ENCODE data around the gene TAF6. TPM values are rescaled to one million over a fixed set of nuclear protein-coding genes. Genes with fewer than 3 reads are reported as not detected.

The TAF6 gene
- total and polyA plus RNA-seq, 9 of the 15 experiments (the other 6 are each of a cell fraction or from before 2014, with no cell fraction given) = 0.78 to 78.7 (median 21.3) TPM

DNA sequence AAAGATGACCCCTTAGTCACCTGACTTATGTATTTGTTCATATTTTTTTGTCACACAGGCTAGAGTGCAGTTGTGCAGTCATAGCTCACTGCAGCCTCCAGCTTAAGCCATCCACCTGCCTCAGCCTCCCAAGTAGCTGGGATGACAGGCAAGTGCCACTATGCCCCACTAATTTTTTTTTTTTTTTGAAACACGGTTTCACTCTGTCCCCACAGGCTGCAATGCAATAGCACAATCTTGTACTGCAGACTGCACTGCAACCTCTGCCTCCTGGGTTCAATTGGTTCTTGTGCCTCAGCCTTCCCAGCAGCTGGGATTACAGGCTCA is 9.4 kb upstream of the TAF6 start:
- Histone ChIP-seq H3K9ac (ENCODE audit: insufficient read depth in 1 of 2, low read depth in 2 of 2, low read length in 2 of 2) (no peak overlapping the region), H3K27ac (ENCODE audit: extremely low read depth, low read depth, low read length) (no peak overlapping the region), H2AFZ (ENCODE audit: low read depth, low read length) (no peak overlapping the region), H3K4me3 (no peak overlapping the region), H4K20me1 (replicated peaks; ENCODE audit: control insufficient read depth, insufficient read depth, low read length) (no peaks in the 10 kb centered on the region), H3K36me3 (ENCODE audit: control insufficient read depth, insufficient read depth, low read length) (no peaks in the 10 kb centered on the region), H3K79me2 (ENCODE audit: control insufficient read depth, insufficient read depth, low read length) (peaks cover 22% of the 10 kb centered on the region), H3K9me3 (replicated peaks; ENCODE audit: control insufficient read depth, insufficient read depth, low read depth, low read length) (no peaks in the 10 kb centered on the region), H3K27me3 (ENCODE audit: control insufficient read depth in 2 of 2, insufficient read depth in 2 of 2, low read length in 2 of 2) (no peaks in the 10 kb centered on the region; a peak in 1 of 5 replicates), H3K4me2 (ENCODE audit: insufficient read depth, low read length) (no peak overlapping the region), H3K9me1 (ENCODE audit: control insufficient read depth, insufficient read depth, low read length) (no peaks in the 10 kb centered on the region), H3K4me1 (replicated peaks in 1 of 2; ENCODE audit: control insufficient read depth in 2 of 2, insufficient read depth in 2 of 2, low read length in 2 of 2) (peaks cover 28 to 46% of the 10 kb centered on the region in 2 experiments)
- no peak for FAIRE-seq
- WGBS (ENCODE audit: insufficient coverage, low coverage, missing lambda C conversion rate) = 38% methylated on average over 1 of the region's 1 CpG
- ChIA-PET POLR2A (interaction anchor here (0.6 to 1.9 kb wide), 8 partner anchors 10 to 584 kb away, joined by 3 to 7 read pairs (median 3); partner anchors contain the start of gene LAMTOR4), CTCF (ENCODE audit: low intra/inter-chr PET ratio) (interaction anchor here (0.9 kb wide), 1 partner anchor 215 kb away, joined by 3 read pairs; no protein-coding TSS in a partner anchor)
- no peak for DNase-seq (ENCODE audit: extremely low read depth in 1 of 4, low spot score in 3 of 4)
- intact Hi-C loops (cut with micrococcal nuclease) (loop anchor here (5.0 kb wide), 2 partner anchors 81 to 151 kb away; partner anchors contain the start of genes AZGP1 and ZSCAN21), in situ Hi-C loops (cut with MboI) (loop anchor here (5.0 kb wide), 2 partner anchors 136 to 211 kb away; partner anchors contain the start of gene TRIM4)
- TF ChIP-seq GATAD2B (IDR thresholded peaks at IDR 0.05; ENCODE audit: borderline replicate concordance) (no peak), DIDO1 (tag; IDR thresholded peaks at IDR 0.05; ENCODE audit: low read depth) (no peak)
- no peak for ATAC-seq
- no TSS peak for BruUV-seq (replicated peaks)

DNA sequence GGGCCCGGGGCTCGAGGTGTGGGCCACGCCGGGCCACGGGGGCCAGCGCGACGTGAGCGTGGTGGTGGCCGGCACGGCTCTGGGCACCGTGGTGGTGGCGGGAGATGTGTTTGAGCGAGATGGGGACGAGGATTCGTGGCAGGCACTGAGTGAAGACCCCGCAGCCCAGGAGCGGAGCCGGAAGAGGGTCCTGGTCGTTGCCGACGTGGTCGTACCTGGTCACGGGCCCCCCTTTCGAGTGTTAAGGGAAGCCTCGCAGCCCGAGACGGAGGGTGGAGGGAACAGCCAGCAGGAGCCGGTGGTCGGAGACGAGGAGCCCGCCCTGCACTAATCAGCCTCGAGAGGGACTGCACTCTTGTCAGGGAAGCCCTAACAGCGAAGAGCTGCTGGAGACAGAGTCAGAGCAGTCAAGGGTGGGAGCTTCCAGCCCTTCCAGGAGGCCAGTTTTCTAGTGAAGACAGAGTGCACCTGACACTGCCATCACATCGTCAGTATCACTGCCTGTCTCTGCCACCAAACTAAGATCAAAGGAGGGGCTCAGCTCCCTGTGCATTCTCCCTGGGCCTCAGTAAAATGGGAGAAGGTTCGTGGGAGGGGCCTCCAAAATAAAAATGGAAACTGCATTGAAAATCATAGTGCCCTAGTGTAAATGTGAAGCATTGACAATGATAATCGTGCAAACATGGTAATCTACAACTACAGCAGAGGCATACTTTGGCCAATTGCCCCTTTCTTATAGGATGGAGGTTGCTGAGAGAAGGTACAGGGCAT is 8.9 kb upstream of the TAF6 start:
- Histone ChIP-seq H2AFZ (ENCODE audit: low read depth, low read length) (peak overlapping the region; percentile 97), H3K9ac (ENCODE audit: insufficient read depth in 1 of 2, low read depth in 2 of 2, low read length in 2 of 2) (peak overlapping the region; percentile 92 to 100; a peak in 3 of 4 replicates), H3K9me3 (replicated peaks; ENCODE audit: control insufficient read depth, insufficient read depth, low read depth, low read length) (no peaks in the 10 kb centered on the region), H3K27ac (ENCODE audit: extremely low read depth, low read depth, low read length) (peak overlapping the region; percentile 97; the same call in 2 of the 3 replicates), H3K4me3 (peak overlapping the region; percentile 74), H4K20me1 (replicated peaks; ENCODE audit: control insufficient read depth, insufficient read depth, low read length) (no peaks in the 10 kb centered on the region), H3K79me2 (ENCODE audit: control insufficient read depth, insufficient read depth, low read length) (peaks cover 22% of the 10 kb centered on the region), H3K4me1 (replicated peaks in 1 of 2; ENCODE audit: control insufficient read depth in 2 of 2, insufficient read depth in 2 of 2, low read length in 2 of 2) (peaks cover 28 to 51% of the 10 kb centered on the region in 2 experiments), H3K27me3 (ENCODE audit: control insufficient read depth in 2 of 2, insufficient read depth in 2 of 2, low read length in 2 of 2) (no peaks in the 10 kb centered on the region; a peak in 1 of 5 replicates), H3K4me2 (ENCODE audit: insufficient read depth, low read length) (peak overlapping the region; percentile 94), H3K36me3 (ENCODE audit: control insufficient read depth, insufficient read depth, low read length) (no peaks in the 10 kb centered on the region), H3K9me1 (ENCODE audit: control insufficient read depth, insufficient read depth, low read length) (no peaks in the 10 kb centered on the region)
- FAIRE-seq (no peak), DNase-seq (ENCODE audit: extremely low read depth in 1 of 4, low spot score in 3 of 4) (peak in 1 of 4 experiments; percentile 15), ATAC-seq (no peak)
- BruUV-seq (replicated peaks) = no TSS peak
- in situ Hi-C loops (cut with MboI) (loop anchor here (5.0 kb wide), 2 partner anchors 136 to 211 kb away; partner anchors contain the start of gene TRIM4), intact Hi-C loops (cut with micrococcal nuclease) (loop anchor here (1.0 to 5.0 kb wide), 4 partner anchors 27 to 151 kb away; partner anchors contain the start of genes AP4M1, AZGP1, MCM7 and ZSCAN21)
- 46% methylated on average over 32 of the region's 37 CpGs for WGBS (ENCODE audit: insufficient coverage, low coverage, missing lambda C conversion rate)
- CTCF ChIA-PET (ENCODE audit: low intra/inter-chr PET ratio) = interaction anchor here (0.5 to 0.9 kb wide), 3 partner anchors 199 to 216 kb away, joined by 3 read pairs; no protein-coding TSS in a partner anchor
- POLR2A ChIA-PET = interaction anchor here (0.6 to 1.9 kb wide), 8 partner anchors 10 to 584 kb away, joined by 3 to 7 read pairs (median 3); partner anchors contain the start of gene LAMTOR4
- no peak for TF ChIP-seq ZFP30 (CRISPR knock-in tag; IDR thresholded peaks at IDR 0.05; ENCODE audit: borderline replicate concordance)
- no peak for TF ChIP-seq ZSCAN29 (IDR thresholded peaks at IDR 0.05)
- TF ChIP-seq, protein P1, sequence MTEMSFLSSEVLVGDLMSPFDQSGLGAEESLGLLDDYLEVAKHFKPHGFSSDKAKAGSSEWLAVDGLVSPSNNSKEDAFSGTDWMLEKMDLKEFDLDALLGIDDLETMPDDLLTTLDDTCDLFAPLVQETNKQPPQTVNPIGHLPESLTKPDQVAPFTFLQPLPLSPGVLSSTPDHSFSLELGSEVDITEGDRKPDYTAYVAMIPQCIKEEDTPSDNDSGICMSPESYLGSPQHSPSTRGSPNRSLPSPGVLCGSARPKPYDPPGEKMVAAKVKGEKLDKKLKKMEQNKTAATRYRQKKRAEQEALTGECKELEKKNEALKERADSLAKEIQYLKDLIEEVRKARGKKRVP (CRISPR knock-in tag; IDR thresholded peaks at IDR 0.05) = no peak
- no peak for TF ChIP-seq TBP (optimal IDR thresholded peaks at IDR 0.05; ENCODE audit: low read depth, low read length)
- no peak for TF ChIP-seq DIDO1 (tag; IDR thresholded peaks at IDR 0.05; ENCODE audit: low read depth)
- no peak for TF ChIP-seq RBM17 (IDR thresholded peaks at IDR 0.05; ENCODE audit: borderline replicate concordance, low read depth, low read length)
- TF ChIP-seq KLF6 (CRISPR knock-in tag; IDR thresholded peaks at IDR 0.05; ENCODE audit: borderline replicate concordance) = no peak
- TF ChIP-seq, protein P2, sequence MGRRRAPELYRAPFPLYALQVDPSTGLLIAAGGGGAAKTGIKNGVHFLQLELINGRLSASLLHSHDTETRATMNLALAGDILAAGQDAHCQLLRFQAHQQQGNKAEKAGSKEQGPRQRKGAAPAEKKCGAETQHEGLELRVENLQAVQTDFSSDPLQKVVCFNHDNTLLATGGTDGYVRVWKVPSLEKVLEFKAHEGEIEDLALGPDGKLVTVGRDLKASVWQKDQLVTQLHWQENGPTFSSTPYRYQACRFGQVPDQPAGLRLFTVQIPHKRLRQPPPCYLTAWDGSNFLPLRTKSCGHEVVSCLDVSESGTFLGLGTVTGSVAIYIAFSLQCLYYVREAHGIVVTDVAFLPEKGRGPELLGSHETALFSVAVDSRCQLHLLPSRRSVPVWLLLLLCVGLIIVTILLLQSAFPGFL (CRISPR knock-in tag; IDR thresholded peaks at IDR 0.05) = 0 out of 2 replicates have a peak, but pooled peaks have one; percentile 52
- no peak for TF ChIP-seq BRF1 (IDR thresholded peaks at IDR 0.05; ENCODE audit: borderline replicate concordance, extremely low read depth, insufficient read length)
- TF ChIP-seq HLTF (IDR thresholded peaks at IDR 0.05) = no peak
- TF ChIP-seq JUNB (CRISPR knock-in tag; conservative IDR thresholded peaks at IDR 0.05) = no peak

All from K562 (cell line).